HFF-Myc (cell line): Measurements from ENCODE around the gene IER2.

ENCODE experiments used
- DNase-seq: peaks from one replicate; pipeline ENCODE4 v3.0.0-alpha.2; 2011; ENCODE audit warnings: low read depth; ENCODE audit errors: extremely low read depth
- H3K4me3 ChIP-seq: replicated peaks from 2 replicates; pipeline ENCODE4 v1.5.1; 2011; ENCODE audit warnings: low read depth, mild to moderate bottlenecking, control low read depth, low read length
- TF ChIP-seq, protein P1 (sequence below): IDR thresholded peaks from 2 replicates; pipeline ENCODE4 v1.5.1; 2012; ENCODE audit warnings: mild to moderate bottlenecking, low read depth, low read length, control low read depth; ENCODE audit errors: missing control alignments

IER2 gene

GRCh38 chr19:13120031-13120430, 30.2 kb upstream of the IER2 start:
- TF ChIP-seq, protein P1, sequence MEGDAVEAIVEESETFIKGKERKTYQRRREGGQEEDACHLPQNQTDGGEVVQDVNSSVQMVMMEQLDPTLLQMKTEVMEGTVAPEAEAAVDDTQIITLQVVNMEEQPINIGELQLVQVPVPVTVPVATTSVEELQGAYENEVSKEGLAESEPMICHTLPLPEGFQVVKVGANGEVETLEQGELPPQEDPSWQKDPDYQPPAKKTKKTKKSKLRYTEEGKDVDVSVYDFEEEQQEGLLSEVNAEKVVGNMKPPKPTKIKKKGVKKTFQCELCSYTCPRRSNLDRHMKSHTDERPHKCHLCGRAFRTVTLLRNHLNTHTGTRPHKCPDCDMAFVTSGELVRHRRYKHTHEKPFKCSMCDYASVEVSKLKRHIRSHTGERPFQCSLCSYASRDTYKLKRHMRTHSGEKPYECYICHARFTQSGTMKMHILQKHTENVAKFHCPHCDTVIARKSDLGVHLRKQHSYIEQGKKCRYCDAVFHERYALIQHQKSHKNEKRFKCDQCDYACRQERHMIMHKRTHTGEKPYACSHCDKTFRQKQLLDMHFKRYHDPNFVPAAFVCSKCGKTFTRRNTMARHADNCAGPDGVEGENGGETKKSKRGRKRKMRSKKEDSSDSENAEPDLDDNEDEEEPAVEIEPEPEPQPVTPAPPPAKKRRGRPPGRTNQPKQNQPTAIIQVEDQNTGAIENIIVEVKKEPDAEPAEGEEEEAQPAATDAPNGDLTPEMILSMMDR, result no peak
- H3K4me3 ChIP-seq, result peak overlapping the region; percentile 86

GRCh38 chr19:13120817-13121216, 29.4 kb upstream of the IER2 start:
- TF ChIP-seq, protein P1, result no peak
- no peak for DNase-seq
- peak overlapping the region; percentile 86; the same call in 1 of the 2 replicates for H3K4me3 ChIP-seq

More at GRCh38 chr19:13120031-13120430, 30.2 kb upstream of the IER2 start:
- DNase-seq, result no peak

- no peak overlapping the region for H3K4me3 ChIP-seq
- DNase-seq, result no peak
- TF ChIP-seq, protein P1, result no peak
These were observed 28.5 kb upstream of the IER2 start for GRCh38 chr19:13121551-13122274.

DNA sequence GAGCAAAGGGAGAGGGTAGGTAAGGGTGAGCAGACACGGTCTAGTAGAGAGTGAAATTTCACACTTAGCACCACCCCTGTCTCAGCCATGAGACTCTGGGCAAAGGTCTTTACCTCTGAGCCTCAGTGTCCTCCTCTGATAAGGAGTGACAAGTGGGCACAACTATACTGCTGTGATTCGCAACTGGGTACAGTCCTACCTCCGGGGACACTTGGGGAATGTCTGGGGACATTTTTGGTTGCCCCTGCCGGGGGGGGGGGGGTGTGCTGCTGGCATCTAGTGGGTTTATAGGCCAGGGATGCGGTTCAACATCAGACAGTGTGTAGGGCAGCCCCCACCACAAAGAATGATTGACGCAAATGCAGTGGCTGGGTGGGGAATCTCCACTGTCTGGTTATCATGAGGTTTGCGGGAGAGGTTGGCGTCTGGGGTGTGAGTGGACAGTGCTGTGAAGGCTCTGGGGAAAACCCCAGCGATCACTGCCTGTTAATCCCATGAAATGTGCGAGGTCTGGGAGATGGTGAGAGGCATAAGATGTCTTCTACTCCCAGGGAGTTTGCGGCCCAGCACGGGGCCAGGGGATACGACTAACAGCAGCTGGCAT, 27.8 kb upstream of the IER2 start:
- H3K4me3 ChIP-seq, result no peak overlapping the region
- no peak for DNase-seq
- TF ChIP-seq, protein P1, result no peak

- TF ChIP-seq, protein P1, result no peak
- DNase-seq, result no peak
- H3K4me3 ChIP-seq, result no peak overlapping the region
These were observed 26.9 kb upstream of the IER2 start for GRCh38 chr19:13122980-13123957.

DNA sequence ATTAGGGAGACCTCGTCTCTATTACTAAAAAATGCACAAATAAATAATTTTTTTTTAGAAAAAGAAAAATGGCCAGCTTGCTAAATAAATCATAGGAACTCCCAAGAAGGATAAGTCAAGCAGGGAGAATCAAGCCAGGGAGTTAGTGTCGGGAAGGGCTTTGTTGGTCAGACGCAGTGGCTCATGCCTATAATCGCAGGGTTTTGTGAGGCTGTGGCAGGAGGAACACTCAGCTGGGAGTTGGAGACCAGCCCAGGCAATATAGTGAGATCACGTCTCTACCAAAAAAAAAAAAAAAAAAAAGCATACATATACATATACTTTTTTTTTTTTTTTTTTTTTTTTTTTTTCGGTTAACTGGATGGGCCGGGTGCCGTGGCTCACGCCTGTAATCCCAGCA, 23.2 kb upstream of the IER2 start:
- no peak for DNase-seq
- TF ChIP-seq, protein P1, result no peak
- no peak overlapping the region for H3K4me3 ChIP-seq
